Measurements from ENCODE around the gene PRDM11. TPM values are rescaled to one million over a fixed set of nuclear protein-coding genes. Genes with fewer than 3 reads are reported as not detected.

The PRDM11 gene
- total RNA-seq, 1 experiment from 2014 or later, result 10.7 TPM

DNA sequence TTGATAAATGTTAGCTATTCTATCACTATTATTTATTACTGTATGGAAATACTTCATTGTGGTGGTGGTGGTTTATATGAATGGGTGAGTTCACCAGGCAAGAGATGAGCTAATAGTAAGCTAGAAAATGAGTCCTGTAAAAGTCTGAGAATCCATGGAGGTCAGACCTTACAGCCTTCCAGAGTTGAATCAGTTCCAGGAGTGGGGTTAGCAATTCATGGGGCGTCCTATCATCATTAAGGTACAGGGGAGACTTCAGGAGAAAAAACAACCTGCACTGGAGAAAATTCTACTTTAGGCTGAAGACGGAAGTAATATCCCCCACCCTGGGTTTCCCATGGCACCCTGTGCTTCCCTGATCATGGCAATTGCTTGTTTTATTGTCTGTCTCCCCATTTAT is 133.2 kb downstream of the PRDM11 start:
- Histone ChIP-seq H3K27me3 (ENCODE audit: insufficient read depth, low read depth) (peaks cover 58% of the 10 kb centered on the region), H3K4me2 (no peak overlapping the region), H3K9me3 (ENCODE audit: insufficient read depth, low read depth) (no peaks in the 10 kb centered on the region), H3F3A (ENCODE audit: insufficient read depth, low read depth) (no peaks in the 10 kb centered on the region), H3K4me1 (replicated peaks; ENCODE audit: insufficient read depth) (no peaks in the 10 kb centered on the region), H4K20me1 (ENCODE audit: insufficient read depth) (no peaks in the 10 kb centered on the region), H3K4me3 (no peak overlapping the region), H3K9me2 (ENCODE audit: insufficient read depth) (no peaks in the 10 kb centered on the region), H3K27ac (no peak overlapping the region), H2AFZ (no peak overlapping the region), H3K79me2 (ENCODE audit: low read depth) (no peaks in the 10 kb centered on the region), H3K36me3 (ENCODE audit: low read depth) (no peaks in the 10 kb centered on the region)
- TF ChIP-seq EZH2 (IDR thresholded peaks at IDR 0.05; ENCODE audit: low read depth), result no peak
- TF ChIP-seq, protein P1, sequence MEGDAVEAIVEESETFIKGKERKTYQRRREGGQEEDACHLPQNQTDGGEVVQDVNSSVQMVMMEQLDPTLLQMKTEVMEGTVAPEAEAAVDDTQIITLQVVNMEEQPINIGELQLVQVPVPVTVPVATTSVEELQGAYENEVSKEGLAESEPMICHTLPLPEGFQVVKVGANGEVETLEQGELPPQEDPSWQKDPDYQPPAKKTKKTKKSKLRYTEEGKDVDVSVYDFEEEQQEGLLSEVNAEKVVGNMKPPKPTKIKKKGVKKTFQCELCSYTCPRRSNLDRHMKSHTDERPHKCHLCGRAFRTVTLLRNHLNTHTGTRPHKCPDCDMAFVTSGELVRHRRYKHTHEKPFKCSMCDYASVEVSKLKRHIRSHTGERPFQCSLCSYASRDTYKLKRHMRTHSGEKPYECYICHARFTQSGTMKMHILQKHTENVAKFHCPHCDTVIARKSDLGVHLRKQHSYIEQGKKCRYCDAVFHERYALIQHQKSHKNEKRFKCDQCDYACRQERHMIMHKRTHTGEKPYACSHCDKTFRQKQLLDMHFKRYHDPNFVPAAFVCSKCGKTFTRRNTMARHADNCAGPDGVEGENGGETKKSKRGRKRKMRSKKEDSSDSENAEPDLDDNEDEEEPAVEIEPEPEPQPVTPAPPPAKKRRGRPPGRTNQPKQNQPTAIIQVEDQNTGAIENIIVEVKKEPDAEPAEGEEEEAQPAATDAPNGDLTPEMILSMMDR (conservative IDR thresholded peaks at IDR 0.05), result no peak
- DNase-seq, result no peak
- BruUV-seq (replicated peaks), result no TSS peak
- ChIA-PET POLR2A (ENCODE audit: unreplicated experiment) (no interaction called here), CTCF (no interaction called here)
- intact Hi-C loops (cut with micrococcal nuclease; ENCODE audit: unreplicated experiment), result no loop called here

DNA sequence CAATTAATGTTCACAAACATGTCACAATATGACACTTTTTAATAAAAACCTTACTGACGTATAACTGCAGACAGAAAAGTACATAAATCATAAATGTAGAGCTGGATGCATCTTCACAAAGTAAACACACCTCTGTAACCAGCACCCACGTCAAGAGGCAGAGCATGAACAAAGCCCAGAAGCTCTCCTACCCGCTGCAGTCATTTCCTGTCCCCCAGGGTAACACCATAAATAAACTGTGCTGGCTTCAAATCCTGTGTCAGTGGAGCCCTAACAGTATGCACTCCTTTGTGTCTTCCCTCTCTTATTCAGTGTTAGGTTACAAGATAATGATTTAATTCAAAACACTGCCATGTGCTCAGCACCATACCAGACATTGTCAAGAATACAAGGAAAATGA is 134.0 kb downstream of the PRDM11 start:
- peaks cover 60% of the 10 kb centered on the region for H3K27me3 ChIP-seq (ENCODE audit: insufficient read depth, low read depth)
- H3K9me2 ChIP-seq (ENCODE audit: insufficient read depth), result no peaks in the 10 kb centered on the region
- CTCF ChIA-PET, result no interaction called here
- H3K36me3 ChIP-seq (ENCODE audit: low read depth), result no peaks in the 10 kb centered on the region
- DNase-seq, result no peak
- no peaks in the 10 kb centered on the region for H3F3A ChIP-seq (ENCODE audit: insufficient read depth, low read depth)
- no peak overlapping the region for H2AFZ ChIP-seq
- POLR2A ChIA-PET (ENCODE audit: unreplicated experiment), result no interaction called here
- H3K4me2 ChIP-seq, result no peak overlapping the region
- no peaks in the 10 kb centered on the region for H4K20me1 ChIP-seq (ENCODE audit: insufficient read depth)
- H3K4me1 ChIP-seq (replicated peaks; ENCODE audit: insufficient read depth), result no peaks in the 10 kb centered on the region
- H3K4me3 ChIP-seq, result no peak overlapping the region
- intact Hi-C loops (cut with micrococcal nuclease; ENCODE audit: unreplicated experiment), result no loop called here
- no peaks in the 10 kb centered on the region for H3K79me2 ChIP-seq (ENCODE audit: low read depth)
- TF ChIP-seq EZH2 (IDR thresholded peaks at IDR 0.05; ENCODE audit: low read depth), result no peak
- TF ChIP-seq, protein P1 (conservative IDR thresholded peaks at IDR 0.05), result no peak
- no peaks in the 10 kb centered on the region for H3K9me3 ChIP-seq (ENCODE audit: insufficient read depth, low read depth)
- H3K27ac ChIP-seq, result no peak overlapping the region
- no TSS peak for BruUV-seq (replicated peaks)

DNA sequence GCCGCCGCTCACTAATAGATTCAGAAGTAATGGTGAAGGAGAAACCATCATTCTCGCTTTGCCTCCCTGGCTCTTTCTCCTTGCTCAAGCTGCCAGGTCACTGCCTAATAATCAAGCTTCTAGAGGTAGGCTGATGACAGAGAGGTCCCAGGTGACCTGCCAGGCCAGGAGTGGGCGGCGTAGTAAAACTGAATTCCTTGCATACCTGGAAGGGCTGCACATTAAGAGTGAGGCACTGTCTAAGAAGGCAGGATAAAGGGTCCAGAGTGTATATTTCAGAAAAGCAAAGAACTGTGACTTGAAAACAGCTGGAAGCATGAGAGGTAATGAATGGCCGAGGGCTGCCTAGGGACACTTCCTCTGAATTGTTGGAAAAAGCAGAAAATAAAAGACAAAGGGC is 135.6 kb downstream of the PRDM11 start:
- CTCF ChIA-PET, result interaction anchor here (0.5 to 1.0 kb wide), 2 partner anchors 160 to 171 kb away, joined by 3 to 11 read pairs; no protein-coding TSS in a partner anchor
- H3F3A ChIP-seq (ENCODE audit: insufficient read depth, low read depth), result no peaks in the 10 kb centered on the region
- BruUV-seq (replicated peaks), result no TSS peak
- H3K27me3 ChIP-seq (ENCODE audit: insufficient read depth, low read depth), result peaks cover 73% of the 10 kb centered on the region
- H4K20me1 ChIP-seq (ENCODE audit: insufficient read depth), result no peaks in the 10 kb centered on the region
- no peak overlapping the region for H3K27ac ChIP-seq
- H3K4me2 ChIP-seq, result no peak overlapping the region
- H3K9me2 ChIP-seq (ENCODE audit: insufficient read depth), result no peaks in the 10 kb centered on the region
- no peak overlapping the region for H3K4me3 ChIP-seq
- H3K4me1 ChIP-seq (replicated peaks; ENCODE audit: insufficient read depth), result no peaks in the 10 kb centered on the region
- DNase-seq, result no peak
- TF ChIP-seq EZH2 (IDR thresholded peaks at IDR 0.05; ENCODE audit: low read depth), result no peak
- TF ChIP-seq, protein P1 (conservative IDR thresholded peaks at IDR 0.05), result no peak
- no peaks in the 10 kb centered on the region for H3K9me3 ChIP-seq (ENCODE audit: insufficient read depth, low read depth)
- no peaks in the 10 kb centered on the region for H3K36me3 ChIP-seq (ENCODE audit: low read depth)
- POLR2A ChIA-PET (ENCODE audit: unreplicated experiment), result no interaction called here
- H2AFZ ChIP-seq, result no peak overlapping the region
- intact Hi-C loops (cut with micrococcal nuclease; ENCODE audit: unreplicated experiment), result no loop called here
- no peaks in the 10 kb centered on the region for H3K79me2 ChIP-seq (ENCODE audit: low read depth)

Other genes starting within 250 kb of the PRDM11 start
- gene TP53I11, start 195.8 kb upstream of the PRDM11 start, total RNA-seq (2021), result 0.46 and 1.1 TPM in 2 replicates
- gene SYT13, start 139.7 kb downstream of the PRDM11 start, total RNA-seq (2021), result not detected in 2 replicates

Data from PC-9 (cell line).